Fibroblast of the aortic adventitia (primary cell): ENCODE results near the gene ANKRD13A. TPM values are rescaled to one million over a fixed set of nuclear protein-coding genes. Genes with fewer than 3 reads are reported as not detected.
"Not testable (repeated sequence)": the region's sequence is repeated elsewhere in the genome, so short reads cannot be mapped to it uniquely, and the experiment has no call there.

Experiments used
- DNase-seq: peaks from one replicate; pipeline ENCODE4 v3.0.0-alpha.2; 2010; ENCODE audit warnings: low read depth
- H3K4me3 ChIP-seq: 2 replicates; pipeline ENCODE4 v1.5.1; 2011; ENCODE audit warnings: low read depth, mild to moderate bottlenecking, control low read depth, low read length, moderate library complexity
- CTCF ChIP-seq: IDR thresholded peaks from 2 replicates; pipeline ENCODE4 v1.5.1; 2011; ENCODE audit warnings: mild to moderate bottlenecking, low read length, control low read depth, inconsistent platforms; ENCODE audit not compliant: insufficient read depth
- total RNA-seq: library from RNA; depleted of rRNA; stranded (reverse); fragments of >200 nt; gene quantifications from 2 replicates; pipeline ENCODE4 v1.2.3, GENCODE V29; 2012; ENCODE audit warnings: low replicate concordance

Gene ANKRD13A
- total RNA-seq, 1 donor = 91.5 TPM

- H3K4me3 ChIP-seq = no peak overlapping the region
- no peak for DNase-seq
- TF ChIP-seq CTCF = no peak
Observed at GRCh38 chr12:110002676-110003515, 3.7 kb downstream of the ANKRD13A start.

GRCh38 chr12:110004598-110004997 is 5.4 kb downstream of the ANKRD13A start:
- H3K4me3 ChIP-seq = no peak overlapping the region
- no peak for TF ChIP-seq CTCF
- DNase-seq = no peak

- H3K4me3 ChIP-seq = no peak overlapping the region
- no peak for TF ChIP-seq CTCF
- DNase-seq = no peak
Observed at GRCh38 chr12:110005319-110005973, 6.2 kb downstream of the ANKRD13A start.

- no peak for TF ChIP-seq CTCF
- no peak overlapping the region for H3K4me3 ChIP-seq
- no peak for DNase-seq
Observed at GRCh38 chr12:110006115-110006514, 6.9 kb downstream of the ANKRD13A start.

GRCh38 chr12:110007881-110008280 is 8.7 kb downstream of the ANKRD13A start:
- no peak for DNase-seq
- H3K4me3 ChIP-seq = no peak overlapping the region
- no peak for TF ChIP-seq CTCF

GRCh38 chr12:110008681-110009398 is 9.6 kb downstream of the ANKRD13A start:
- not testable (repeated sequence) for DNase-seq, H3K4me3 ChIP-seq
